ENCODE results near the gene TUBB2B. TPM values are rescaled to one million over a fixed set of nuclear protein-coding genes. Genes with fewer than 3 reads are reported as not detected.

Gene TUBB2B
- total and polyA plus RNA-seq, 9 of the 15 experiments (the other 6 are each of a cell fraction or from before 2014, with no cell fraction given): 0.11 to 9.7 (median 4.6) TPM

GRCh38 chr6:3226042-3226441 lies 1.4 kb downstream of the TUBB2B start:
- Histone ChIP-seq H3K36me3 (ENCODE audit: control insufficient read depth, insufficient read depth, low read length) (no peaks in the 10 kb centered on the region), H3K9me1 (ENCODE audit: control insufficient read depth, insufficient read depth, low read length) (no peaks in the 10 kb centered on the region), H4K20me1 (replicated peaks; ENCODE audit: control insufficient read depth, insufficient read depth, low read length) (no peaks in the 10 kb centered on the region), H2AFZ (ENCODE audit: low read depth, low read length) (no peak overlapping the region), H3K27ac (ENCODE audit: extremely low read depth, low read depth, low read length) (no peak overlapping the region), H3K4me1 (replicated peaks in 1 of 2; ENCODE audit: control insufficient read depth in 2 of 2, insufficient read depth in 2 of 2, low read length in 2 of 2) (peaks cover 35 to 40% of the 10 kb centered on the region in 2 experiments), H3K4me3 (no peak overlapping the region), H3K4me2 (ENCODE audit: insufficient read depth, low read length) (no peak overlapping the region), H3K79me2 (ENCODE audit: control insufficient read depth, insufficient read depth, low read length) (no peaks in the 10 kb centered on the region), H3K9ac (ENCODE audit: insufficient read depth in 1 of 2, low read depth in 2 of 2, low read length in 2 of 2) (no peak overlapping the region), H3K27me3 (ENCODE audit: control insufficient read depth in 2 of 2, insufficient read depth in 2 of 2, low read length in 2 of 2) (peaks cover 32 to 57% of the 10 kb centered on the region in 2 experiments), H3K9me3 (replicated peaks; ENCODE audit: control insufficient read depth, insufficient read depth, low read depth, low read length) (no peaks in the 10 kb centered on the region)
- no peak for FAIRE-seq
- 66% methylated on average over 10 of the region's 10 CpGs for WGBS (ENCODE audit: insufficient coverage, low coverage, missing lambda C conversion rate)
- intact Hi-C loops (cut with micrococcal nuclease) (no loop called here), in situ Hi-C loops (cut with MboI) (no loop called here)
- POLR2A ChIA-PET: interaction anchor here (0.9 to 1.3 kb wide), 2 partner anchors 11 kb away, joined by 3 to 4 read pairs; no protein-coding TSS in a partner anchor
- BruUV-seq (replicated peaks): no TSS peak
- TF ChIP-seq NFYB (IDR thresholded peaks at IDR 0.05; ENCODE audit: extremely low read depth, insufficient read length) (no peak), ZBTB1 (CRISPR knock-in tag; IDR thresholded peaks at IDR 0.05; ENCODE audit: borderline replicate concordance, low read depth) (no peak), DLX4 (CRISPR knock-in tag; IDR thresholded peaks at IDR 0.05) (no peak), L3MBTL2 (IDR thresholded peaks at IDR 0.05) (no peak), MLLT1 (IDR thresholded peaks at IDR 0.05) (no peak), PTRF (tag; IDR thresholded peaks at IDR 0.05) (no peak), ZNF77 (CRISPR knock-in tag; IDR thresholded peaks at IDR 0.05) (no peak), E2F3 (CRISPR knock-in tag; IDR thresholded peaks at IDR 0.05) (no peak), HNRNPH1 (optimal IDR thresholded peaks at IDR 0.05; ENCODE audit: low read depth, low read length) (no peak), STAT5B (CRISPR knock-in tag; IDR thresholded peaks at IDR 0.05) (no peak)
- TF ChIP-seq, protein P1, sequence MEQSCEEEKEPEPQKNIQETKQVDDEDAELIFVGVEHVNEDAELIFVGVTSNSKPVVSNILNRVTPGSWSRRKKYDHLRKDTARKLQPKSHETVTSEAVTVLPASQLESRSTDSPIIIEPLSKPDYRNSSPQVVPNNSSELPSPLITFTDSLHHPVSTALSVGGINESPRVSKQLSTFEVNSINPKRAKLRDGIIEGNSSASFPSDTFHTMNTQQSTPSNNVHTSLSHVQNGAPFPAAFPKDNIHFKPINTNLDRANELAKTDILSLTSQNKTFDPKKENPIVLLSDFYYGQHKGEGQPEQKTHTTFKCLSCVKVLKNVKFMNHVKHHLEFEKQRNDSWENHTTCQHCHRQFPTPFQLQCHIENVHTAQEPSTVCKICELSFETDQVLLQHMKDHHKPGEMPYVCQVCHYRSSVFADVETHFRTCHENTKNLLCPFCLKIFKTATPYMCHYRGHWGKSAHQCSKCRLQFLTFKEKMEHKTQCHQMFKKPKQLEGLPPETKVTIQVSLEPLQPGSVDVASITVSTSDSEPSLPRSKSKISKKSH (CRISPR knock-in tag; IDR thresholded peaks at IDR 0.05): no peak
- ATAC-seq: no peak
- no peak for DNase-seq (ENCODE audit: extremely low read depth in 1 of 4, low spot score in 3 of 4)
- CTCF ChIA-PET (ENCODE audit: low intra/inter-chr PET ratio): no interaction called here
